ENCODE data around the gene CRLF2.

DNA sequence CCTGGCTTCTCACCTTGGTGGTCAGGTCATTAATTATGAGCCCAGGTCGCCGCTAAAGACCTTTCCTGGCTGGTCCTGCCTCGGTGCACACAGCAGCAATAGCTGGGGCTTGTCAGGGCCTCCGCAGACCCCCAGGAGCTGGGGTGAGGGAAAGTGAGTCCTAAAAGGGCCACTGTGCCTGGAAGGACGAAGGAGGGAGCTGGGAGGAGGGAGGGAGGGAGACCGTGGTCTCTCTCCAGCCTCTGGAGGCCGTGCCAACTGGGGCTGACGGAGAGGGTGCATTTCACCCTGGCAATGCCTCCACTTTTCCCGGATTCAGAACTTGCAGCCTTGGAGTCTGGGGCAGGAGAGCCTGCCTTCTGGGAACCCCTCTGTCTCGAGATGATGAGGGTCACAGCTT is 60.4 kb downstream of the CRLF2 start:
- TF ChIP-seq NR3C1 (IDR thresholded peaks at IDR 0.05) (no peak), ESRRA (IDR thresholded peaks at IDR 0.05; ENCODE audit: borderline replicate concordance, low read length) (no peak), GATA3 (IDR thresholded peaks at IDR 0.05; ENCODE audit: borderline replicate concordance) (no peak), SREBF2 (IDR thresholded peaks at IDR 0.05) (no peak), POLR2A (IDR thresholded peaks at IDR 0.05; ENCODE audit: low read length) (no peak)
- TF ChIP-seq, protein P1, sequence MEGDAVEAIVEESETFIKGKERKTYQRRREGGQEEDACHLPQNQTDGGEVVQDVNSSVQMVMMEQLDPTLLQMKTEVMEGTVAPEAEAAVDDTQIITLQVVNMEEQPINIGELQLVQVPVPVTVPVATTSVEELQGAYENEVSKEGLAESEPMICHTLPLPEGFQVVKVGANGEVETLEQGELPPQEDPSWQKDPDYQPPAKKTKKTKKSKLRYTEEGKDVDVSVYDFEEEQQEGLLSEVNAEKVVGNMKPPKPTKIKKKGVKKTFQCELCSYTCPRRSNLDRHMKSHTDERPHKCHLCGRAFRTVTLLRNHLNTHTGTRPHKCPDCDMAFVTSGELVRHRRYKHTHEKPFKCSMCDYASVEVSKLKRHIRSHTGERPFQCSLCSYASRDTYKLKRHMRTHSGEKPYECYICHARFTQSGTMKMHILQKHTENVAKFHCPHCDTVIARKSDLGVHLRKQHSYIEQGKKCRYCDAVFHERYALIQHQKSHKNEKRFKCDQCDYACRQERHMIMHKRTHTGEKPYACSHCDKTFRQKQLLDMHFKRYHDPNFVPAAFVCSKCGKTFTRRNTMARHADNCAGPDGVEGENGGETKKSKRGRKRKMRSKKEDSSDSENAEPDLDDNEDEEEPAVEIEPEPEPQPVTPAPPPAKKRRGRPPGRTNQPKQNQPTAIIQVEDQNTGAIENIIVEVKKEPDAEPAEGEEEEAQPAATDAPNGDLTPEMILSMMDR (IDR thresholded peaks at IDR 0.05): no peak
- TF ChIP-seq, protein P2, sequence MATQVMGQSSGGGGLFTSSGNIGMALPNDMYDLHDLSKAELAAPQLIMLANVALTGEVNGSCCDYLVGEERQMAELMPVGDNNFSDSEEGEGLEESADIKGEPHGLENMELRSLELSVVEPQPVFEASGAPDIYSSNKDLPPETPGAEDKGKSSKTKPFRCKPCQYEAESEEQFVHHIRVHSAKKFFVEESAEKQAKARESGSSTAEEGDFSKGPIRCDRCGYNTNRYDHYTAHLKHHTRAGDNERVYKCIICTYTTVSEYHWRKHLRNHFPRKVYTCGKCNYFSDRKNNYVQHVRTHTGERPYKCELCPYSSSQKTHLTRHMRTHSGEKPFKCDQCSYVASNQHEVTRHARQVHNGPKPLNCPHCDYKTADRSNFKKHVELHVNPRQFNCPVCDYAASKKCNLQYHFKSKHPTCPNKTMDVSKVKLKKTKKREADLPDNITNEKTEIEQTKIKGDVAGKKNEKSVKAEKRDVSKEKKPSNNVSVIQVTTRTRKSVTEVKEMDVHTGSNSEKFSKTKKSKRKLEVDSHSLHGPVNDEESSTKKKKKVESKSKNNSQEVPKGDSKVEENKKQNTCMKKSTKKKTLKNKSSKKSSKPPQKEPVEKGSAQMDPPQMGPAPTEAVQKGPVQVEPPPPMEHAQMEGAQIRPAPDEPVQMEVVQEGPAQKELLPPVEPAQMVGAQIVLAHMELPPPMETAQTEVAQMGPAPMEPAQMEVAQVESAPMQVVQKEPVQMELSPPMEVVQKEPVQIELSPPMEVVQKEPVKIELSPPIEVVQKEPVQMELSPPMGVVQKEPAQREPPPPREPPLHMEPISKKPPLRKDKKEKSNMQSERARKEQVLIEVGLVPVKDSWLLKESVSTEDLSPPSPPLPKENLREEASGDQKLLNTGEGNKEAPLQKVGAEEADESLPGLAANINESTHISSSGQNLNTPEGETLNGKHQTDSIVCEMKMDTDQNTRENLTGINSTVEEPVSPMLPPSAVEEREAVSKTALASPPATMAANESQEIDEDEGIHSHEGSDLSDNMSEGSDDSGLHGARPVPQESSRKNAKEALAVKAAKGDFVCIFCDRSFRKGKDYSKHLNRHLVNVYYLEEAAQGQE (IDR thresholded peaks at IDR 0.05): no peak
